ENCODE data around the gene CALD1. TPM values are rescaled to one million over a fixed set of nuclear protein-coding genes. Genes with fewer than 3 reads are reported as not detected.

The CALD1 gene
- polyA plus RNA-seq, 1 donor from 2014 or later, result 8.0 TPM

- H3K79me2 ChIP-seq (replicated peaks; ENCODE audit: insufficient read depth, low read length), result peaks cover 8% of the 10 kb centered on the region
- H3K9me2 ChIP-seq (ENCODE audit: insufficient read depth, low read length), result no peaks in the 10 kb centered on the region
- H3K9ac ChIP-seq (ENCODE audit: low read length), result no peak overlapping the region
- H4K20me1 ChIP-seq (ENCODE audit: insufficient read depth), result no peaks in the 10 kb centered on the region
- no peak overlapping the region for H3K4me2 ChIP-seq (ENCODE audit: low read length)
- no peak overlapping the region for H2AFZ ChIP-seq (ENCODE audit: low read depth, low read length)
- H3K27ac ChIP-seq (ENCODE audit: low read length), result no peak overlapping the region
- no peaks in the 10 kb centered on the region for H3K9me3 ChIP-seq (ENCODE audit: low read length)
- no peaks in the 10 kb centered on the region for H3F3A ChIP-seq (ENCODE audit: insufficient read depth, low read length, poor library complexity, severe bottlenecking)
- H3K27me3 ChIP-seq (ENCODE audit: insufficient read depth, low read depth, low read length), result no peaks in the 10 kb centered on the region
- peaks cover 6% of the 10 kb centered on the region for H3K36me3 ChIP-seq (ENCODE audit: insufficient read depth, low read length)
- no peak overlapping the region for H3K4me3 ChIP-seq (ENCODE audit: low read length)
- TF ChIP-seq MXI1 (conservative IDR thresholded peaks at IDR 0.05; ENCODE audit: poor library complexity, severe bottlenecking) (no peak), POLR2AphosphoS5 (IDR thresholded peaks at IDR 0.05) (no peak), EP300 (conservative IDR thresholded peaks at IDR 0.05; ENCODE audit: poor library complexity, severe bottlenecking) (no peak), RAD21 (conservative IDR thresholded peaks at IDR 0.05) (no peak), TAF1 (IDR thresholded peaks at IDR 0.05; ENCODE audit: low read depth) (no peak), CTCF (IDR thresholded peaks at IDR 0.05; ENCODE audit: poor library complexity, severe bottlenecking) (no peak), EZH2 (IDR thresholded peaks at IDR 0.05; ENCODE audit: borderline replicate concordance, insufficient read depth, low read length, poor library complexity, severe bottlenecking) (no peak), REST (IDR thresholded peaks at IDR 0.05; ENCODE audit: borderline replicate concordance) (no peak)
Observed at GRCh38 chr7:134992626-134993179, 213.3 kb downstream of the CALD1 start.

- Histone ChIP-seq H3K27ac (ENCODE audit: low read length) (no peak overlapping the region), H3K9ac (ENCODE audit: low read length) (no peak overlapping the region), H3K27me3 (ENCODE audit: insufficient read depth, low read depth, low read length) (no peaks in the 10 kb centered on the region), H3K9me3 (ENCODE audit: low read length) (no peaks in the 10 kb centered on the region), H3K4me3 (ENCODE audit: low read length) (no peak overlapping the region), H3K36me3 (ENCODE audit: insufficient read depth, low read length) (peaks cover 6% of the 10 kb centered on the region), H2AFZ (ENCODE audit: low read depth, low read length) (no peak overlapping the region), H3K79me2 (replicated peaks; ENCODE audit: insufficient read depth, low read length) (no peaks in the 10 kb centered on the region), H3K4me2 (ENCODE audit: low read length) (no peak overlapping the region), H3F3A (ENCODE audit: insufficient read depth, low read length, poor library complexity, severe bottlenecking) (no peaks in the 10 kb centered on the region), H4K20me1 (ENCODE audit: insufficient read depth) (no peaks in the 10 kb centered on the region), H3K9me2 (ENCODE audit: insufficient read depth, low read length) (no peaks in the 10 kb centered on the region)
- TF ChIP-seq EP300 (conservative IDR thresholded peaks at IDR 0.05; ENCODE audit: poor library complexity, severe bottlenecking), result no peak
- TF ChIP-seq EZH2 (IDR thresholded peaks at IDR 0.05; ENCODE audit: borderline replicate concordance, insufficient read depth, low read length, poor library complexity, severe bottlenecking), result no peak
- TF ChIP-seq REST (IDR thresholded peaks at IDR 0.05; ENCODE audit: borderline replicate concordance), result no peak
- TF ChIP-seq POLR2AphosphoS5 (IDR thresholded peaks at IDR 0.05), result no peak
- no peak for TF ChIP-seq TAF1 (IDR thresholded peaks at IDR 0.05; ENCODE audit: low read depth)
- no peak for TF ChIP-seq RAD21 (conservative IDR thresholded peaks at IDR 0.05)
- no peak for TF ChIP-seq SMC3 (conservative IDR thresholded peaks at IDR 0.05; ENCODE audit: poor library complexity)
- TF ChIP-seq CTCF (IDR thresholded peaks at IDR 0.05; ENCODE audit: poor library complexity, severe bottlenecking), result no peak
Observed at GRCh38 chr7:134993877-134994456, 214.5 kb downstream of the CALD1 start.
